Mononuclear cell (primary cell): Measurements from ENCODE around the gene PHYKPL. TPM values are rescaled to one million over a fixed set of nuclear protein-coding genes. Genes with fewer than 3 reads are reported as not detected.
"Not testable (repeated sequence)": the region's sequence is repeated elsewhere in the genome, so short reads cannot be mapped to it uniquely, and the experiment has no call there.

Experiments
- H3K27me3 ChIP-seq: 2 replicates; pipeline ENCODE4 v1.6.0; 2011; ENCODE audit warnings: low read length, control low read depth; ENCODE audit not compliant: insufficient read depth
- H3K4me1 ChIP-seq: 2 replicates; pipeline ENCODE4 v1.5.1; 2011; ENCODE audit warnings: mild to moderate bottlenecking, low read length, control low read depth; ENCODE audit not compliant: insufficient read depth
- H3K4me3 ChIP-seq: 2 replicates; pipeline ENCODE4 v1.5.1; 2011; ENCODE audit warnings: mild to moderate bottlenecking, low read length, moderate library complexity
- H3K9me3 ChIP-seq: 2 replicates; pipeline ENCODE4 v1.5.1; 2011; ENCODE audit warnings: low read depth, mild to moderate bottlenecking, control low read depth, low read length
- total RNA-seq: library from RNA; depleted of rRNA; stranded (reverse); fragments of >200 nt; gene quantifications from one replicate; pipeline ENCODE4 v1.2.3, GENCODE V29; 2012

Gene PHYKPL
- total RNA-seq, 1 donor = 38.4 TPM

- no peaks in the 10 kb centered on the region for H3K9me3 ChIP-seq
- peaks cover 92% of the 10 kb centered on the region for H3K4me1 ChIP-seq
- H3K27me3 ChIP-seq = no peaks in the 10 kb centered on the region
- H3K4me3 ChIP-seq = no peak overlapping the region
These were observed 5.1 kb upstream of the PHYKPL start for GRCh38 chr5:178237431-178238312.

DNA sequence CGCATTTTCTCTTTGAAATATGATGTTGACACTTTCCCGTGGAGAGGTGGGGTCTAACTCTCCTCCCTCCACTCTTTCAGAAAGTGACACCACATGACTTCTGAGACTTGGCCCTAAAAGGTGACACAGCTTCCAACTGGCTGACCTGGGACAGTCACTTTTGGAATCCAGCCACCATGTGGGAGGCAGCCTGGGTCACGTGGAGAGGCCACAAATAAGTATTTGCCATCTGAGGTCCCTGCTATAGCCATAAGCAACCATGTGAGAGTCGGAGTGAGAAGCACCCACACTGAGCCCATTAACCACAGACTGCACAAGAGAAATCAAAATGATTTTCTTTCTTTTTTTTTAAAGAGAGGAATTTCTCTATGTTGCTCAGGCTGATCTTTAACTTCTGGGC is 4.1 kb upstream of the PHYKPL start:
- Histone ChIP-seq H3K9me3 (no peaks in the 10 kb centered on the region), H3K4me1 (peaks cover 86% of the 10 kb centered on the region), H3K4me3 (no peak overlapping the region), H3K27me3 (no peaks in the 10 kb centered on the region)

DNA sequence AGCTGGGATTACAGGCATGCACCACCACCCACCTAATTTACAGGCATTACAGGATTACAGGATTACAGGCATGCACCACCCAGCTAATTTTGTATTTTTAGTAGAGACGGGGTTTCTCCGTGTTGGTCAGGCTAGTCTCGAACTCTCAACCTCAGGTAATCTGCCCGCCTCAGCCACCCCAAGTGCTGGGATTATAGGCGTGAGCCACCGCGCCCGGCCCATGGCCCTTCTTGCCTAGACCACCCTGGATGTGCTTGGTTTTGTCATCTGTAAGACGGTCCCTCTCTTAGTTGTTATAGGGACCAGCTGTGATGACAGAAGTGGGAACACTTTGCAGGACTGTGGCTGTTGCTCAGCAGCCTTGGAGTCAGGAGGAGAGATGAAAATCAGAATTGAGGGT is 3.5 kb upstream of the PHYKPL start:
- H3K27me3 ChIP-seq = no peaks in the 10 kb centered on the region
- no peak overlapping the region for H3K4me3 ChIP-seq
- H3K4me1 ChIP-seq = peaks cover 86% of the 10 kb centered on the region
- H3K9me3 ChIP-seq = no peaks in the 10 kb centered on the region

DNA sequence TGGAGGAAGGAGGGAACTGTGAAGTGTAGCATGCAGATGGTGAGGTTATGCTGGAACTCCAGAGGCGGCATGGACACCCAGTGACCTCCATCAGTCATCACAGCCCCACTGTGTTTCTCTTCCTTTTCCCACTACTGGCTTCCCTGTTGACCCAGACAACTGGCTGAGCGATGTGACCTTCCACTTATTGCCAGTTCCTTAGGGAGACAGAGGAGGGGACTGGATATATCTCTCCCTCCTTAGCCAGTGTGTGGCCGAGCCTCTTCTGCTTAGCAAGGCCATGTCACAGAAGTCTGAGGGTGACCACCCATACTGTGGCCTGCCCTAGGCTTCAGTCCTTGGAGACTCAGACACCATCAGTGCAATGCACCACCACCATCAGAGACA is 3.0 kb upstream of the PHYKPL start:
- Histone ChIP-seq H3K27me3 (no peaks in the 10 kb centered on the region), H3K4me3 (no peak overlapping the region), H3K9me3 (no peaks in the 10 kb centered on the region), H3K4me1 (peaks cover 86% of the 10 kb centered on the region)

DNA sequence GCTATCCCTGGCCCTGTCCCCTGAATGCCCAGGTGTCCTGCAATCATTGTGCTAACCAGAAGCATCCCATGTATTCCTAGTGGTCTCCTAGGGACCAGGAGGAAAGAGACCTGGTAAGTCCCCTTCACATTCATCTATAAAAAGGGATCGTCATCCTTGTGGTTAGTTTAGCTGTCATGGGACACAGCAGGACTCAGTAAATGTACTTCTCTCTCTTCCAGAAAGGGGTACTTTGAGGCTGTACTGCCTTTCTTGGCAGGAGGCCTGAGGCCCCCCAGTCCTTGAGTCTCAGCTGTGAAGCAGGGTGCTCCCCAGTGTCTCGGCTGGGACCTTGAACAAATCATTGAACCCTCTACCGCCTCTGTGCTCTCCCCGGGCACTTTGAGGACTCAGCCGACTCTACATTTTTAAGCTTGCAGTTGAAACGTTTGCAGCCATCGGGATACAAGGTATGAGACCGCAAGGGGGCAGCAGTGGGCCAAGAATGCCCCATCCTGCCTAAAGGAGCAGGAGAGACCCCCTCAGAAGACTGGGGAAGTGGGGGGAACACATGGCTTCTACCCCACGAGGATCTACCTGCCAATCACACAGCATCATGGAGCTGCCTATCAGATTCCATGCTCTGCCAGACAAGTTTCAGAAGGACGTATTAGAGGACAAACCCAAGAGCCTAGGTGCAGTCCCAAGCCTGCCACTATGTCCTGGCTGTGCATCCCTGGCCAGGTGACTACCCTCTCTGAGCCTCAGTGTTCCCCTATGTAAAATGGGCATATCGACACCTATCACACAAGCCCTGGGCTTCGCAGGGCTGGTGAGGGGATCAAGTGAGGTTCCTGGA is 2.4 kb upstream of the PHYKPL start:
- Histone ChIP-seq H3K4me3 (no peak overlapping the region), H3K27me3 (no peaks in the 10 kb centered on the region), H3K4me1 (peaks cover 86% of the 10 kb centered on the region), H3K9me3 (no peaks in the 10 kb centered on the region)

- peaks cover 82% of the 10 kb centered on the region for H3K4me1 ChIP-seq
- no peaks in the 10 kb centered on the region for H3K27me3 ChIP-seq
- no peaks in the 10 kb centered on the region for H3K9me3 ChIP-seq
- H3K4me3 ChIP-seq = no peak overlapping the region
These were observed 1.6 kb upstream of the PHYKPL start for GRCh38 chr5:178234121-178234749.

DNA sequence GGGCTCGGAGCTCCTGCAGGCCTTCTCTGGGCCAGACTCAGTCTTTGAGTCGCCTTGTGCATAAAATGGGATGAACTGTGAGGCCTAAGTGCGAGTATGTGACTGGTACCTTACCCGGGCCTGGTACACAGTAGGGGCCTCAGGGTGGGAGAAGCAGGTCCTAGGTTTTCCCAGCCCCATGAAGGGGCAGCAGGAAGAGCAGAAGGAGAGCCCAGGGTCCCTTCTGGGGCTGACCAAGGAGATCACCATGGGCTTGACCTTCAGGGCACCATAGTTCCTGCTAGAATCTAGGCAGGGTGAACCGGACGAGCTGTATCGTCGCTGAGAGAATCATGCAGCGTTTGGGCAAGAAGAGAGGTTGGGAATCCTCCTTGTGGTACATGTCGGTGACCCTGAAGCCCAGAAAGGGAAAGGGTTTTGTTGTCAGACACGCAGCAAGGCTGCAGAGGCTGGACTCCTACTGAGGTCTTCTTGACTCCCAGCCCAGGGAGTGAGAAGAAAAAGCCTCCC is 373 bp upstream of the PHYKPL start:
- H3K4me3 ChIP-seq = peak overlapping the region; percentile 74
- H3K27me3 ChIP-seq = no peaks in the 10 kb centered on the region
- H3K9me3 ChIP-seq = no peaks in the 10 kb centered on the region
- H3K4me1 ChIP-seq = peaks cover 69% of the 10 kb centered on the region

GRCh38 chr5:178231539-178232123 is 971 bp downstream of the PHYKPL start:
- H3K4me1 ChIP-seq = peaks cover 56% of the 10 kb centered on the region
- no peaks in the 10 kb centered on the region for H3K27me3 ChIP-seq
- no peaks in the 10 kb centered on the region for H3K9me3 ChIP-seq
- peak overlapping the region; percentile 74 for H3K4me3 ChIP-seq

DNA sequence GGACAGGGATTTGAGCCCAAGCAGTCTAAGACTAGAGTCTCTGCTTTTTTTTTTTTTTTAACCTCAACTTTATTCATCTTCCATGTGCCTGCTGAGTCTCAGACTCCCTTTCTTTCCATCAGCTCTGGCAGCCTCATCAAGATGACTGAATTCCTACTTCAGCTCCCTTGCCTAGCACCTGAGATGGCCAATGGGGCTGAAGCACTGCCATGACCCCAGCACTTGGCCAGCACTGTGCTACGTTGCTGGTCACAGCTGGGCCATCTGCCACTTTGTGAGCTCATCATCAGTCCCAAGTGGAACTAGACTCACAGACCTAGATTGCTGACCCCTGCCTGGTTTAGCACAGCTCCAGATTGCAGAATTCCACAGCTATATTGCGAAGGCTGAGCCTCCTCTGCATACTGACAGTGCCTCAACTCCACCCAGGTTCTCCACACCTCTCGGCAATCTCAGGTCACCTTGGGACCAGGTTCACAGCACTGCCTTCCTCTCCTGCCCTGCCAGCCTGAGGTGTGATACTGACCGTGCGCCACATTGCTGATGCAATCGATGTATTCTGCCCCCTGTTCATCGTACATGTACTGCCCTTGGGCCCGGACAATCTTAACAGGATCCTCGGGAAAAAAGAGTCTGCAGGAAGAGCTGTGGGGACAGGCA is 1.6 kb downstream of the PHYKPL start:
- H3K4me1 ChIP-seq = peaks cover 50% of the 10 kb centered on the region
- no peaks in the 10 kb centered on the region for H3K9me3 ChIP-seq
- no peak overlapping the region for H3K4me3 ChIP-seq

GRCh38 chr5:178229861-178230260 is 2.7 kb downstream of the PHYKPL start:
- Histone ChIP-seq H3K27me3 (no peaks in the 10 kb centered on the region), H3K4me3 (no peak overlapping the region), H3K4me1 (peaks cover 40% of the 10 kb centered on the region), H3K9me3 (no peaks in the 10 kb centered on the region)

More for the DNA sequence above, 1.6 kb downstream of the PHYKPL start:
- H3K27me3 ChIP-seq = no peaks in the 10 kb centered on the region

GRCh38 chr5:178229111-178229510 is 3.5 kb downstream of the PHYKPL start:
- peaks cover 32% of the 10 kb centered on the region for H3K4me1 ChIP-seq

DNA sequence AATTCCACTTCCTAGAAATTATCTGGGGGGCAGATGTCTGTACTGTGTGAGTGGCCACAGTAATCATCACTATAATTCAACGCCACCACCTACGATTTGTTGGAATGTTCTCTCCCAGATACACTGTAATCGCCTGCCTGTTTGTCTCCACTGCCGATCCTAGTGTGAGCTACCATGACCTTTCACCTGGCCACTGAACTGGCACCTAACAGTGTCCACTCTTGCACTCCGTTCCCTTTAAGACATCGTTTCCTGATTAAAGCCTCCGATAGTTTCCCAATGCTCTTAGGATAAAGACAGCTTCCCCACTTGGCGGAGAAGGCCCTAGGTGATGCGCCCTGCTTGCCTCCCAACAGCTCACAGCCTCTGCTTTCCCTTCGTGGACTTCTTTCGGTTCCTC is 4.0 kb downstream of the PHYKPL start:
- peaks cover 31% of the 10 kb centered on the region for H3K4me1 ChIP-seq
- no peak overlapping the region for H3K4me3 ChIP-seq
- H3K27me3 ChIP-seq = no peaks in the 10 kb centered on the region
- H3K9me3 ChIP-seq = no peaks in the 10 kb centered on the region

More at GRCh38 chr5:178229111-178229510, 3.5 kb downstream of the PHYKPL start:
- H3K9me3 ChIP-seq, H3K27me3 ChIP-seq, H3K4me3 ChIP-seq: not testable (repeated sequence)

DNA sequence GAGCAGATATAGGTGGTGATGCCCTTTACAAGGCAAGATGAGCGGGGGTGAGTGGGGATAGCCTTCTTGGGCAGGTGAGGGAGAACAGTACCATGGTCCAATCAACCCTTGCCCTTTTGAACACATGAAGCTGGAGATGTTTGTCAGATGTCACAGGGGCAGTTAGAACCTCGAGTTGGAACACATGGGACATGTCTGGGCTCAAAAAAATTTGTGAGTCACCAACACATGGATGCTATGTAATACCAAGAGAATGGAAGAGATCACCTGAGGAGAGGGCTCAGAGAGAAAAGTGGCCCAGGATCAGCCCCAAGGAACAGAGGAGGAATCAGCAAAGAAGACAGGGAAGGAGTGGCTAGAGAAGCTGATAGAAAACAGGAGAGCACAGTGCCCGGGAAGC is 4.7 kb downstream of the PHYKPL start:
- peaks cover 26% of the 10 kb centered on the region for H3K4me1 ChIP-seq
- H3K27me3 ChIP-seq = no peaks in the 10 kb centered on the region
- no peaks in the 10 kb centered on the region for H3K9me3 ChIP-seq
- H3K4me3 ChIP-seq = no peak overlapping the region

DNA sequence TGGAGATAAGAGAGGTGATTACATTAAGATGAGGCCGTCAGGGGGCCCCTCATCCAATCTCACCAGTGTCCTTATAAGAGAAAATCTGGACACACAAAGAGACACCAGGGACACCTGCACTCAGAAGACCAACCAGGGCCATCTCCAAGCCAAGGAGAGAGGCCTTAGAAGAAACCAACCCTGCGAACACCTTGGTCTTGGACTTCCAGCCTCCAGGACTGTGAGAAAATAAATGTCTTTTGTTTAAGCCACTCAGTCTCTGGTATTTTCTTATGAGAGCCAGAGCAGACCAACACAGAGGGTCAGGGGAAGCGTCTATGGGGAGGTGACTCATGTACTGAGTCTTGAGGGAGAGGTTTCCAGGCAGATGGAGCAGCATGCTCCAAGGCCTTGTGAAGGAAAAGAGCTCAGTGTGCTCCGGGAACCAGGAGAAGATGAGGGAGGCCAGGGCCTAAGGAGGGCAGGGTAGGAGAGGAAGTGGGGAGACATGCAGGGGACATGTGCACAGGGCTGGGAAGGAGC is 5.4 kb downstream of the PHYKPL start:
- peaks cover 23% of the 10 kb centered on the region for H3K4me1 ChIP-seq
- no peaks in the 10 kb centered on the region for H3K27me3 ChIP-seq
- H3K4me3 ChIP-seq = no peak overlapping the region

More for the DNA sequence above, 5.4 kb downstream of the PHYKPL start:
- no peaks in the 10 kb centered on the region for H3K9me3 ChIP-seq
